ENCODE results near the gene CPVL.

The CPVL gene

GRCh38 chr7:29146057-29146706, at the start of gene CPVL:
CPVL (minus strand) TSS chr7:29146537; CDS start chr7:29121061, 25,476 bp downstream.
- H3K36me3 ChIP-seq (ENCODE audit: control insufficient read depth, insufficient read depth, low read length): no peaks in the 10 kb centered on the region; the same call in 1 of the 2 replicates
- H3K4me3 ChIP-seq (ENCODE audit: low read depth, low read length): peak within 1 kb of the TSS; percentile 82
- peak within 1 kb of the TSS; percentile 54; the same call in 1 of the 2 replicates for H3K9ac ChIP-seq (ENCODE audit: low read depth, low read length)
- H3K27me3 ChIP-seq (ENCODE audit: control insufficient read depth, insufficient read depth, low read length): peaks cover 17% of the 10 kb centered on the region
- no peaks in the 10 kb centered on the region for H3K9me3 ChIP-seq (ENCODE audit: control insufficient read depth, insufficient read depth, low read length)
- H3K4me1 ChIP-seq (ENCODE audit: control insufficient read depth, insufficient read depth, low read length): peaks cover 8% of the 10 kb centered on the region; the same call in 1 of the 2 replicates
- no peak within 1 kb of the TSS for H3K27ac ChIP-seq (ENCODE audit: low read depth, low read length)

GRCh38 chr7:29194594-29195427, 48.5 kb upstream of the CPVL start, which contains the start of gene CHN2:
CHN2 (plus strand) TSS chr7:29194775.
- H3K9ac ChIP-seq (ENCODE audit: low read depth, low read length): no peak within 1 kb of the TSS
- no peaks in the 10 kb centered on the region for H3K9me3 ChIP-seq (ENCODE audit: control insufficient read depth, insufficient read depth, low read length)
- peaks cover 84% of the 10 kb centered on the region for H3K27me3 ChIP-seq (ENCODE audit: control insufficient read depth, insufficient read depth, low read length)
- H3K36me3 ChIP-seq (ENCODE audit: control insufficient read depth, insufficient read depth, low read length): no peaks in the 10 kb centered on the region
- H3K27ac ChIP-seq (ENCODE audit: low read depth, low read length): no peak within 1 kb of the TSS
- peaks cover 40% of the 10 kb centered on the region for H3K4me1 ChIP-seq (ENCODE audit: control insufficient read depth, insufficient read depth, low read length)
- peak within 1 kb of the TSS; percentile 74 for H3K4me3 ChIP-seq (ENCODE audit: low read depth, low read length)

- H3K4me3 ChIP-seq (ENCODE audit: low read depth, low read length): peak overlapping the region; percentile 74
- H3K27ac ChIP-seq (ENCODE audit: low read depth, low read length): no peak overlapping the region
- H3K36me3 ChIP-seq (ENCODE audit: control insufficient read depth, insufficient read depth, low read length): no peaks in the 10 kb centered on the region
- peaks cover 40% of the 10 kb centered on the region for H3K4me1 ChIP-seq (ENCODE audit: control insufficient read depth, insufficient read depth, low read length)
- H3K9ac ChIP-seq (ENCODE audit: low read depth, low read length): no peak overlapping the region
- H3K9me3 ChIP-seq (ENCODE audit: control insufficient read depth, insufficient read depth, low read length): no peaks in the 10 kb centered on the region
- H3K27me3 ChIP-seq (ENCODE audit: control insufficient read depth, insufficient read depth, low read length): peaks cover 84% of the 10 kb centered on the region
Observed at GRCh38 chr7:29194206-29194593, 47.9 kb upstream of the CPVL start.

- Histone ChIP-seq H3K27me3 (ENCODE audit: control insufficient read depth, insufficient read depth, low read length) (peaks cover 84% of the 10 kb centered on the region), H3K27ac (ENCODE audit: low read depth, low read length) (no peak overlapping the region), H3K9me3 (ENCODE audit: control insufficient read depth, insufficient read depth, low read length) (no peaks in the 10 kb centered on the region), H3K4me3 (ENCODE audit: low read depth, low read length) (peak overlapping the region; percentile 57), H3K9ac (ENCODE audit: low read depth, low read length) (no peak overlapping the region), H3K36me3 (ENCODE audit: control insufficient read depth, insufficient read depth, low read length) (no peaks in the 10 kb centered on the region), H3K4me1 (ENCODE audit: control insufficient read depth, insufficient read depth, low read length) (peaks cover 40% of the 10 kb centered on the region)
Observed at GRCh38 chr7:29193316-29194205, 47.2 kb upstream of the CPVL start.

DNA sequence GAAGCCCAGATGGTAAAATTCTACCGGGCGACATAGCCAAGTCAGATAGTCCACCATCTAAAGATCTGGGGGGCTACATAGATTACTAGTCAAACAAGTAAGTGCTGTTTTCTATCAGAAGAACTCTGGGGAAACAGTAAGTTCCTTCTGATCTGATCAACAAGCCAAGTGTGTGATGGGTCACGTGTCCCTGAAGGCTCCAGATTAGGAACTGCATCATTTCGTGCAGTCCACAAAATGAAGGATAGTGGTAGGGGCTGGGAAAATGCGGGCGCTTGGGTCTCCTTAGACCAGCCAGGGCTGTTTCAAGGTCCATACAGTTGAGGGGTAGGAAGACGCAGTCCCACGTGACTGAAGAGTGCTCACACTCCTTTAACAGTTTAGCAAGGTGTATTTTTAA, 46.5 kb upstream of the CPVL start:
- Histone ChIP-seq H3K4me3 (ENCODE audit: low read depth, low read length) (no peak overlapping the region), H3K27me3 (ENCODE audit: control insufficient read depth, insufficient read depth, low read length) (peaks cover 78% of the 10 kb centered on the region), H3K27ac (ENCODE audit: low read depth, low read length) (no peak overlapping the region)

DNA sequence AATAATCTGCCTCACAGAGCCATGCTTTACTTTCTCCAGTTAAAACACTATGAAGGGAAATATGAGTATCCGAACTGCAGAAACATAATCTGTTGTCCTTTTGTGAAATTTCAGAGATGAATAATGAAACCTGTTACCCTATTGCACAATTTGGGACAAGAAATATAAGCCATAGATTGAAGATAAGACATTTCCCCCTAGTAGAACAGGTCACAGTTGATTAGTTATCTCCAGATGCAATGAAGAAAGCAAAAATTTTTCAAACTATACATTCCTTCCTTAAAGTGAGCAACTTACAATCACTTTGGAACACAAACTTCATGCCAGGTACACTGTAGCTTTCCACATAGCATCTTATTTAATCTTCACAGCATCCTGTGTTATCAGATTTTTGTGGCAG, 46.0 kb upstream of the CPVL start:
- no peak overlapping the region for H3K9ac ChIP-seq (ENCODE audit: low read depth, low read length)
- H3K4me3 ChIP-seq (ENCODE audit: low read depth, low read length): no peak overlapping the region
- no peak overlapping the region for H3K27ac ChIP-seq (ENCODE audit: low read depth, low read length)
- H3K36me3 ChIP-seq (ENCODE audit: control insufficient read depth, insufficient read depth, low read length): no peaks in the 10 kb centered on the region
- no peaks in the 10 kb centered on the region for H3K9me3 ChIP-seq (ENCODE audit: control insufficient read depth, insufficient read depth, low read length)
- peaks cover 38% of the 10 kb centered on the region for H3K4me1 ChIP-seq (ENCODE audit: control insufficient read depth, insufficient read depth, low read length)
- H3K27me3 ChIP-seq (ENCODE audit: control insufficient read depth, insufficient read depth, low read length): peaks cover 73% of the 10 kb centered on the region

More for the DNA sequence above, 46.5 kb upstream of the CPVL start:
- Histone ChIP-seq H3K36me3 (ENCODE audit: control insufficient read depth, insufficient read depth, low read length) (no peaks in the 10 kb centered on the region), H3K9me3 (ENCODE audit: control insufficient read depth, insufficient read depth, low read length) (no peaks in the 10 kb centered on the region), H3K9ac (ENCODE audit: low read depth, low read length) (no peak overlapping the region), H3K4me1 (ENCODE audit: control insufficient read depth, insufficient read depth, low read length) (peaks cover 40% of the 10 kb centered on the region)

- Histone ChIP-seq H3K9me3 (ENCODE audit: control insufficient read depth, insufficient read depth, low read length) (no peaks in the 10 kb centered on the region), H3K4me1 (ENCODE audit: control insufficient read depth, insufficient read depth, low read length) (peaks cover 25% of the 10 kb centered on the region), H3K27me3 (ENCODE audit: control insufficient read depth, insufficient read depth, low read length) (peaks cover 54% of the 10 kb centered on the region), H3K27ac (ENCODE audit: low read depth, low read length) (peak overlapping the region; percentile 48), H3K4me3 (ENCODE audit: low read depth, low read length) (0 out of 2 replicates have a peak overlapping the region, but pooled peaks have one; percentile 31), H3K9ac (ENCODE audit: low read depth, low read length) (no peak overlapping the region), H3K36me3 (ENCODE audit: control insufficient read depth, insufficient read depth, low read length) (no peaks in the 10 kb centered on the region)
Observed at GRCh38 chr7:29190349-29191045, 44.2 kb upstream of the CPVL start.

DNA sequence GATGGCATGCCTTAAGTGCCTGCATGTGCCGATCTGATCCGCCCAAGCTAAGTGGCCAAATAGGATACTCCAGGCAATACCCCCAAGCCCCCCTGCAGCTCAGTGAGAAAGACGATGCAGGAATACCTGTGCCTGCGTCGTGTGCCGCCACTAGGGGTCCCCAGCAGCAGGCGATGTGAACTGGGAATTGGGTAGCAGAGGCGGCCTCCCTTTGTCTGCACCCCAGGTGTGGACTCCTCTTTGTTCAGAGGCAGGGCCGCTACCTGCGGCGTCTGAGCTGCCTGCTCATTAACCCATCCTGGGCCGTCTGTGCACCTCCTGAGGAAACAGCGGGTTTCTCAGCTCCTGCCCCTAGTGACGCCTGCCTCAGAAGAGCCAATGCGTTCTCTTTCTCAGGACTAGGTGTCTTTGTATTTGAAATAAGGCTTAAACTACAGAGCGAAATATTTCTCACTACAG, 43.4 kb upstream of the CPVL start:
- Histone ChIP-seq H3K4me1 (ENCODE audit: control insufficient read depth, insufficient read depth, low read length) (peaks cover 22% of the 10 kb centered on the region), H3K4me3 (ENCODE audit: low read depth, low read length) (peak overlapping the region; percentile 31; the same call in 1 of the 2 replicates), H3K27me3 (ENCODE audit: control insufficient read depth, insufficient read depth, low read length) (peaks cover 47% of the 10 kb centered on the region), H3K27ac (ENCODE audit: low read depth, low read length) (peak overlapping the region; percentile 48), H3K36me3 (ENCODE audit: control insufficient read depth, insufficient read depth, low read length) (no peaks in the 10 kb centered on the region), H3K9ac (ENCODE audit: low read depth, low read length) (no peak overlapping the region), H3K9me3 (ENCODE audit: control insufficient read depth, insufficient read depth, low read length) (no peaks in the 10 kb centered on the region)

DNA sequence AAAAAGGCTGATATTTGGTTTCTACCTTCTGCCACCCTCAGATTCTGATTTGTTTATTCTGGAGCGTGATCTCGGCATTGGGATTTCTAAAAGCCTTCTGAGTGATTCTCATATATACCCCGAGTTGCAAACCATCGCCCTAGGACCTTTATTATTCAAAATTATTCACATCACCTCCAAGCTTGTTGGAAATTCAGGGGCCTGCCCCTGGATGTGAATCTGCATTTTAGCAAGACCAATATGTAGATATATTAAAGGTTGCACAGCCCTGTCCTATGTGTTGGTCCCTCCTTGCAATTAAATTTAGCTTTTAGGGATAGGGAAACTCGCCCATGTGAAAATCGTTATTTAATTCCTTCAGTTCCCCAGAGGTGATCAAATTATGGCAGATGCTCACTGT, 39.3 kb upstream of the CPVL start:
- H3K36me3 ChIP-seq (ENCODE audit: control insufficient read depth, insufficient read depth, low read length): no peaks in the 10 kb centered on the region
- H3K4me3 ChIP-seq (ENCODE audit: low read depth, low read length): no peak overlapping the region
- no peaks in the 10 kb centered on the region for H3K9me3 ChIP-seq (ENCODE audit: control insufficient read depth, insufficient read depth, low read length)
- no peak overlapping the region for H3K9ac ChIP-seq (ENCODE audit: low read depth, low read length)
- peaks cover 7% of the 10 kb centered on the region for H3K27me3 ChIP-seq (ENCODE audit: control insufficient read depth, insufficient read depth, low read length)
- no peak overlapping the region for H3K27ac ChIP-seq (ENCODE audit: low read depth, low read length)
- H3K4me1 ChIP-seq (ENCODE audit: control insufficient read depth, insufficient read depth, low read length): peaks cover 7% of the 10 kb centered on the region

DNA sequence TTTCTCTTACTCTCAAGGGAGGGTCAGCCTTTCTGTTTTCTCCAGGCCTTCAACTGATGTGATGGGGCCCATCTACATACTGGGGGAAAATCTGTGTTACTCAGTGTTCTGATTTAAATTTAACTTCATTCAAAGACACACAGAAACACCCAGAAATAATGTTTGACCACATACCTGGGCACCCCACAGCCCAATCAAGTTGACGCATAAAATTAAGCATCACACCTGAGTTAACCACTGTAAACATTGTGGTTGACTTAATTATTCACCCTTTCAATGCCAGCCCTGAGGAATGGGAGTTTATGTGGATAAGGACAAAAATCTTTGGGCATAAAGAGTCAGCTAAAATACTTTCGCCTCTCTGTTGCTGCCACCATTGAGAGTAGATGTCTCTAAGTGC, 38.3 kb upstream of the CPVL start:
- no peaks in the 10 kb centered on the region for H3K27me3 ChIP-seq (ENCODE audit: control insufficient read depth, insufficient read depth, low read length)
- no peaks in the 10 kb centered on the region; the same call in 1 of the 2 replicates for H3K4me1 ChIP-seq (ENCODE audit: control insufficient read depth, insufficient read depth, low read length)
- no peak overlapping the region for H3K27ac ChIP-seq (ENCODE audit: low read depth, low read length)
- H3K4me3 ChIP-seq (ENCODE audit: low read depth, low read length): no peak overlapping the region
- no peak overlapping the region for H3K9ac ChIP-seq (ENCODE audit: low read depth, low read length)
- no peaks in the 10 kb centered on the region for H3K36me3 ChIP-seq (ENCODE audit: control insufficient read depth, insufficient read depth, low read length)
- no peaks in the 10 kb centered on the region for H3K9me3 ChIP-seq (ENCODE audit: control insufficient read depth, insufficient read depth, low read length)
